Fibroblast of skin of right biceps (primary cell): ENCODE results near the gene ZEB2.
A peak's percentile ranks its signal among the peaks of the same experiment; 100 is the strongest.
"Not testable (repeated sequence)": the region's sequence is repeated elsewhere in the genome, so short reads cannot be mapped to it uniquely, and the experiment has no call there.

ENCODE experiments used
- DNase-seq: peaks from one replicate; pipeline ENCODE4 v3.0.0-alpha.2; 2013

ZEB2 gene

GRCh38 chr2:144374163-144374661 is 145.7 kb downstream of the ZEB2 start:
- DNase-seq = peak; percentile 67

- DNase-seq = no peak
Observed at GRCh38 chr2:144372410-144373080, 147.4 kb downstream of the ZEB2 start.

- peak; percentile 55 for DNase-seq
Observed at GRCh38 chr2:144370937-144371584, 148.9 kb downstream of the ZEB2 start.

- no peak for DNase-seq
Observed at GRCh38 chr2:144369416-144369815, 150.5 kb downstream of the ZEB2 start.

- DNase-seq = no peak
Observed at GRCh38 chr2:144366825-144367429, 153.0 kb downstream of the ZEB2 start.

- DNase-seq = peak; percentile 84
Observed at GRCh38 chr2:144364944-144365738, 154.8 kb downstream of the ZEB2 start.

- not testable (repeated sequence) for DNase-seq
Observed at GRCh38 chr2:144364247-144364646, 155.7 kb downstream of the ZEB2 start.

GRCh38 chr2:144362401-144362800 is 157.5 kb downstream of the ZEB2 start:
- DNase-seq = peak; percentile 70

- no peak for DNase-seq
Observed at GRCh38 chr2:144361742-144362141, 158.2 kb downstream of the ZEB2 start.

GRCh38 chr2:144359684-144360083 is 160.2 kb downstream of the ZEB2 start:
- no peak for DNase-seq

- DNase-seq = peak; percentile 72
Observed at GRCh38 chr2:144358979-144359541, 160.9 kb downstream of the ZEB2 start.

GRCh38 chr2:144358374-144358964 is 161.4 kb downstream of the ZEB2 start:
- DNase-seq = no peak

- peak; percentile 97 for DNase-seq
Observed at GRCh38 chr2:144357623-144358373, 162.1 kb downstream of the ZEB2 start.

GRCh38 chr2:144356402-144356801 is 163.5 kb downstream of the ZEB2 start:
- DNase-seq = no peak

GRCh38 chr2:144354953-144355352 is 165.0 kb downstream of the ZEB2 start:
- no peak for DNase-seq

- DNase-seq = peak; percentile 72
Observed at GRCh38 chr2:144351687-144352086, 168.2 kb downstream of the ZEB2 start.

GRCh38 chr2:144350151-144350802 is 169.6 kb downstream of the ZEB2 start:
- DNase-seq = peak; percentile 46

GRCh38 chr2:144349674-144350073 is 170.2 kb downstream of the ZEB2 start:
- DNase-seq = no peak

GRCh38 chr2:144348846-144349245 is 171.1 kb downstream of the ZEB2 start:
- no peak for DNase-seq

GRCh38 chr2:144346229-144346628 is 173.7 kb downstream of the ZEB2 start:
- no peak for DNase-seq

GRCh38 chr2:144343145-144343544 is 176.8 kb downstream of the ZEB2 start:
- no peak for DNase-seq
